GM21737 (cell line): Measurements from ENCODE around the gene NUMB.

ENCODE experiments used
- ATAC-seq: cut with Tn5 transposase; IDR thresholded peaks from one replicate; pipeline ENCODE4 v1.9.1; 2021; ENCODE audit warnings: mild to moderate bottlenecking, moderate library complexity; ENCODE audit not compliant: unreplicated experiment

NUMB gene

DNA sequence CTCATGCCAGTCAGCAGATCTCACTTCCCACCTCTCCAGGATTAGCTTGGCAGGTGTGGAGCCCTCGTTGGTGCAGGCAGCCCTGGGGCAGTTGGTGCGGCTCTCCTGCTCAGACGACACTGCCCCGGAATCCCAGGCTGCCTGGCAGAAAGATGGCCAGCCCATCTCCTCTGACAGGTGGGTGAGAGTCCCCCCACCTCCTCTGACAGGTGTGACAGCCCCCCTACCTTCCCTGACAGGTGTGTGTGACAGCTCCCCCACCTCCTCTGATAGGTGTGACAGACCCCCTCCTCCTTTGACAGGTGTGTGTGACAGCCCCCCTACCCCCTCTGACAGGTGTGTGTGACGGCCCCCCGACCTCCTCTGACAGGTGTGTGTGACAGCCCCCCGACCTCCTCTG is 194.7 kb downstream of the NUMB start:
- ATAC-seq, result no peak

DNA sequence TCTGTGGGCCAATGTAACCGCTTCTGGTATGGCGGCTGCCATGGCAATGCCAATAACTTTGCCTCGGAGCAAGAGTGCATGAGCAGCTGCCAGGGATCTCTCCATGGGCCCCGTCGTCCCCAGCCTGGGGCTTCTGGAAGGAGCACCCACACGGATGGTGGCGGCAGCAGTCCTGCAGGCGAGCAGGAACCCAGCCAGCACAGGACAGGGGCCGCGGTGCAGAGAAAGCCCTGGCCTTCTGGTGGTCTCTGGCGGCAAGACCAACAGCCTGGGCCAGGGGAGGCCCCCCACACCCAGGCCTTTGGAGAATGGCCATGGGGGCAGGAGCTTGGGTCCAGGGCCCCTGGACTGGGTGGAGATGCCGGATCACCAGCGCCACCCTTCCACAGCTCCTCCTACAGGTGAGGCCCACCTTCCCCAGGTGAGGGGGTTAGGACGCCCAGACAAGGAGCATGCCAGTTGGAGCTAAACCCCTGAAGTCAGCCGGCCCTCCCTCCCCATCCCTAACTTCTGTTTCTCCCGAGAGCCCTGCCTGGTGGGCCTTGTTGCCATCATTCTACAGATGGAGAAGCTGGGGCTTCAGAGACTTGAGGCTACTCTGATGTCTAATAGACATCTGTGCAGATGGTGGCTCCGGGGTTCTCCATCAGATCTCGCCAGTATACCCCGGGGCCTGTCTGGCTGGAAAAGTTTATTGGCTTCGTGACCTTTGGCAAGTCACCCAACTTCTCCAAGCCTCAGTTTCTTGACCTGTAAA is 195.7 kb downstream of the NUMB start:
- ATAC-seq, result no peak

DNA sequence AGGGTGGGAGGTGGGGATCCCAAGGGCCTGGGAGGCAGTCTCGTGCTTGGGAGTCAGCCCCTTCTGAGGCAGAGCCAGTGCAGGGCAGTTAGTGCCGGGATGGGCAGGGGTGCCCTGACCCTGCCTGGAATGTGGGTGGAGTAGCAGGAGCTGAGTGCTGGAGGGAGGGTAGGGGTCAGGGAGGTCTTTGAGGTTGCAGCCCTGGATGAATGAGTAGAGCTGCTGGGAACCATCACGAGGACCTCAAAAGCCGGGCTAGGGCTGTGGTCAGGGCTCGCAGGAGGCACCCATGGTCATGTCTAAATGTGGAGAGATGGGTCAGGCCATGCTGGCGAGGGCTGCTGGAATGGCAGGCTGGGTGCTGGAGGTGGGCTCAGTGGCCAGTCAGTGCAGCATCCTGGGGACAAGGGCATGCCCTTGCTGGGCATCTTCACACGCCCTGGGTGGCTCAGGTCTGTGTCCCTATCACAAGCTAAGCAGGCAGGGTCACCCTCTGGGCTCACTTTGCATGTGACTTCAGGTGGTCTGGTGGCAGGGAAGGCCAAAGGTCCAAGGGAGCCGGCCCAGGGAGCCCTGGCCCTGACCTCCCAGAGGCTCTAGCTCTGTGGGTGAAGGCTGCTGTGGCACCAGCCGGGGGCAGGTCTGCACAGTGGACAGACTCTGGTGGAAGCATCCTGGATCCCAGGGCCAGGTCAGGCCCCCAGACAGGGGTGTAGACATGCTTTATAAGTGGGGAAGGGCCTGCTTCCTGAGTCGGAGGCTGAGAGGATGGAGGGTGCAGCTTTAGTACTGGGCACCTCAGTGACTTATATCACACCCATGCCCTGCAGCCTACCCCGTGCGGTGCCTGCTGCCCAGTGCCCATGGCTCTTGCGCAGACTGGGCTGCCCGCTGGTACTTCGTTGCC is 196.6 kb downstream of the NUMB start:
- no peak for ATAC-seq

DNA sequence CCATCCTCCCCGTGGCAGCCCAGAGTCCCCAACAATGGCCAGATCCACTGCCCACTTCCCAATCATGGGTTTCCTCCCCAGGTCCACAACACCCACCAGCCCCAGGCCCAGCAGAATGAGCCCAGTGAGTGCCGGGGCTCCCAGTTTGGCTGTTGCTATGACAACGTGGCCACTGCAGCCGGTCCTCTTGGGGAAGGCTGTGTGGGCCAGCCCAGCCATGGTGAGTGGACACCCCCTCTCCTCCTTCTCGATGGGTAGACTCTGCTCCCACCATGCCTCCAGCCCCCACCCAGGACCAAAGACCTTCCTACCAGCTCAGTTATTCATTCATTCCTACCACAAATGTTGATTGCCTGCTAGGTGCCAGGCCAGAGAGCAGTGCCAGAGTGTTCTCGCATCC is 197.3 kb downstream of the NUMB start:
- no peak for ATAC-seq

DNA sequence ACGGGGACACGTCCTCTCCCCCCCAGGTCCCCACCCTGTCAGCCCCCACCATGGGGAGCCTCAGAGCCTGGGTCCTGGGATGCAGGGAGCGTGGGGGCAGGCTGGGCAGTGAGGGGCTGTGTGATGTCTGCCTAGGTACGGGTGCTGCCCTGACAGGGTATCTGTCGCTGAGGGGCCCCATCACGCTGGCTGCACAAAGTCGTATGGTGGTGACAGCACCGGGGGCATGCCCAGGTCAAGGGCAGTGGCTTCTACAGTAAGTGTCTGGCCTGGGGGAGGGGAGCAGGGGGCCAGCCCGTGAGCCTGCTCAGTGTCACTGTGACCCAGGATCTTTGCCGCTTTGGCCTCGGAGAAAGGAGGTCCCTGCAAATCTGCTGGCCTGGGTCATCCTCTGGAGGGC is 197.8 kb downstream of the NUMB start:
- no peak for ATAC-seq

DNA sequence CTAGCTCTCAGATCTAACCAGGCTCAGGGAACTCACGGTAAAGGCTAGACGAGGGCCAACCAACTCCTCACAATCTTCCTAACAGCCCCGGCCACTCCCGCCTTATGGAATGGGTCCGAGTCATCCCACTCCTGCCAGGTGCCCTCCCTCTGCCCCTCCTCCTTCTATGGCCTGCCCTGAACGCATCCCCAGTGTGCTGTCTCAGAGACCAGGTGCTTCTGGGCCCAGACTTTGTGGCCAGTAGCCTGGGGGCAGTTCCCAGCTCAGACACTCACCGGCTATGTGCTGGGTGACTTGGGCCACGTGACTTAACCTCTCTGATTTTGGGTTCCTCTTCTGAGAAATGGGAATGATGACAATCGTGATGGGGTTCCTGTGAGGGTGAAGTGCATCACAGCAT is 198.5 kb downstream of the NUMB start:
- ATAC-seq, result no peak

DNA sequence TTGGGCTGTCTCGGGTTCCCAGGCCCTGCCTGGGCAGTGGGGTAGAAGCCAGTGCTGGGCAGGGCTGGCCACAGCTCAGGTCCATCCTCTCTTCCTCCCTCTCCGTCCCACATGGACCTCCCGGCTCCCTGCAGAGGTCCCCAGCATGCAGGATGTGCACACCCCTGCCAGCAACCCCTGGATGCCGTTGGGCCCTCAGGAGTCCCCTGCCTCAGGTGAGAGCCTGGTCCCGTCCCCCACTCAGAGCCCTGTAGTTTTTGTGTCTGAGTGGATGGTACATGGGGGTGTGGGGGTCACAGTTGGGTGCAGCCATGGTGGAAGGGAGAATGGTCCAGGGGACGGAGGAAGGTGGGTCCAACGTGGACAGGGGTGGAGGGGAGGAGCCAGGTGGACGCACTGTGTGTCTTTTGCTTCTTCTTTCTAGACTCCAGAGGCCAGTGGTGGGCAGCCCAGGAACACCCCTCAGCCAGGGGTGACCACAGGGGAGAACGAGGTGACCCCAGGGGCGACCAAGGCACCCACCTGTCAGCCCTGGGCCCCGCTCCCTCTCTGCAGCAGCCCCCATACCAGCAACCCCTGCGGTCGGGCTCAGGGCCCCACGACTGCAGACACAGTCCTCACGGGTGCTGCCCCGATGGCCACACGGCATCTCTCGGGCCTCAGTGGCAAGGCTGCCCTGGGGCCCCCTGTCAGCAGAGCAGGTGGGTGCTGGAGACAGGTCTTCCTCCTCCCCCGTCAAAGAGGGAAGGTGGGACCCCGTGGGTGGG is 199.3 kb downstream of the NUMB start:
- ATAC-seq, result no peak

DNA sequence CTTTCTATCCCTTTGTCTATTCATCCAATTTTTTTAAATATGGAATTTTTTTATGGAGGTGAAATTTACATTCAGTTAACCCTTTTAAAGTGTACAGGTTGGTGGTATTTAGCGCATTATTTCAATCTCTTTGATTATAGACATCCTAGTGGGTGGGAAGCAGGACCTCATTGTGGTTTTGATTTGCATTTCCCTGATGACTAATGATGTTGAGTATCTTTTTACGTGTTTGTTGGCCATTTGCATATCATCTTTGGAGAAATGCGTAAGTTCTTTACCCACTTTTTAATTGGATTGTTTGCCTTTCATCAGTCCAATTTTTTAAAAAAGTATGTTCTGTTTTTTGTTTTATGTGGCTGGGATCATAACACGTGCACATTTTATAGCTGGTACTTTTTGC is 200.3 kb downstream of the NUMB start:
- no peak for ATAC-seq

DNA sequence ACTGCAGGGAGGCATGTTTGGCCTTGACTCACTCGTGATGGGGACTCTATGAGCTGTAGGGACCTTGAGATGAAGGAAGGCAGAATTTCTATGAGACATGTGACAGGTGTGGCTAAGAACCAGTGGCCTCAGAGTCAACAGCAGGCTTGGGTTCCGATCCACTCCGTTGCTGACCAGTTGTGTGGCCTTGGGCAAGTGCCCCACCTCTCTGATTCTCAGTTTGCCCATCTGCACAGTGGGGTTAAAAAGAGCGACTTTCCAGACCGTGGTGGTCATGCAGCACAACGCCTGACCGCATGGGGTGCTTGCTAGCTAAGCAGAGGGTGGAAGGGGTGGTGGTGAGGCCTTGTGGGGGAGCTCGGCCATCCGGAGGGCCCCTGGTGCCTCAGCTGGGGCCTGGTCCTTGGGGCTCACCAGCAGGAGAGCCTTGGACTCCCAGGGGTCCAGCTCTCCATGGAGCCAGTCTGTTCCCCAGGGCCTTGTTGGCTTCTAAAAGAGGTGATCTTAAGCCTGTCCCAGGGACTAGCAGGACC is 202.6 kb downstream of the NUMB start:
- ATAC-seq, result no peak

DNA sequence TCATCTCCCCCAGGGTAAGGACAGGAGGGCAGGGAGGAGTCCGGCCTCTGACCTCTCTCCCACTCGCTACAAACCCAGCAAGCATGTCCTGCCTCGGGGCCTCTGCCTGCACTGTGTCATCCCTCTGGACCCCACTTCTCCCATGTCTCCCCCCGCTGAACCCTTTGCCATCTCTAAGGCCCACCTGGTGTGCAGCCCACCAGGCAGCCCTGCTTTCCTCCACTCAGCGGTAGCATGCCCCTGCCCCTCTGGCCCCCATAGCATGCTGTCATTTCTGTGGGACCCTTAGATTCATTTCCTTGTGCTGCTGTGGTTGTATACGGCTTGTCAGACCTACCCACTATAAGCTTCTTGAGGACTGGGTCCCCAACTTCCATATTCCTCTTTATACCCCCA is 203.3 kb downstream of the NUMB start:
- ATAC-seq, result no peak

DNA sequence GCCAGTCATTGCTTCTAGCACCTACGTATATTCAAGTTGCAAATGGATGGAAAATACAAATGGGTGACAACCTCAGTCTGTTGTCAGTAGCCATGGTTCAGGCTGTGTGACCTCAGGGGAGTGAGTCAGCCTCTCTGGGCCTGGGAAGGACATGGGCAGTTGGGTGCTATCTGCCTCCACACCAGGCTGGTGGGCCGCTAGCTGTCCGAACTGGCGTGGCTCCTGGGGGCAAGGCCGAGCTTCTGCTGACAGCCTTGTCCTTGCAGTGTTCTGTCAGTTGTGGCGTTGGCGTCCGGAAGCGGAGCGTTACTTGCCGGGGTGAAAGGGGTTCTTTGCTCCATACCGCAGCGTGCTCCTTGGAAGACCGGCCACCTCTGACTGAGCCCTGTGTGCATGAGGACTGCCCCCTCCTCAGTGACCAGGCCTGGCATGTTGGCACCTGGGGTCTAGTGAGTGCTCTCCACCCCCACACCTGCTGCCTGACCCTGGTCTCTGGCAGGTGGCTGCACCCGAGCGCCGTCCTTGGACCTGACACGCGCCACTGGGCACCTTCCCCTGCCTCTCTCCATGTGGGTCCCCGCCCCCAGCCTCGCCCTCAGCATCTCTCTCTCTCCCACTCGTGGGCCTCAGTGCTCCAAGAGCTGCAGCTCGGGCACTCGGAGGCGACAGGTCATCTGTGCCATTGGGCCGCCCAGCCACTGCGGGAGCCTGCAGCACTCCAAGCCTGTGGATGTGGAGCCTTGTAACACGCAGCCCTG is 203.9 kb downstream of the NUMB start:
- no peak for ATAC-seq

DNA sequence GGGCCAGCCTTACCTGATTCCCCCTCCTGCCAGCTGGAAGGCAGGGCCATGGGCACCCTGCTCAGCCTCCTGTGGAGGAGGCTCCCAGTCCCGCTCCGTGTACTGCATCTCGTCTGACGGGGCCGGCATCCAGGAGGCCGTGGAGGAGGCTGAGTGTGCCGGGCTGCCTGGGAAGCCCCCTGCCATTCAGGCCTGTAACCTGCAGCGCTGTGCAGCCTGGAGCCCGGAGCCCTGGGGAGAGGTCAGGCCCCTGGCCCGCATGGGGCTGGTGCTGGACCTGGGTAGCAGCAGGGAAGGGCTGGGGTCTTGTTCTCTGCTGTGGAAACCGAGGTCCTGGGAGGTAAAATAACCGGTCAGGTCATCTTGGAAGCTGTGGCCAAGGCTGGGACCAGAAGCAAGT is 204.6 kb downstream of the NUMB start:
- ATAC-seq, result no peak

DNA sequence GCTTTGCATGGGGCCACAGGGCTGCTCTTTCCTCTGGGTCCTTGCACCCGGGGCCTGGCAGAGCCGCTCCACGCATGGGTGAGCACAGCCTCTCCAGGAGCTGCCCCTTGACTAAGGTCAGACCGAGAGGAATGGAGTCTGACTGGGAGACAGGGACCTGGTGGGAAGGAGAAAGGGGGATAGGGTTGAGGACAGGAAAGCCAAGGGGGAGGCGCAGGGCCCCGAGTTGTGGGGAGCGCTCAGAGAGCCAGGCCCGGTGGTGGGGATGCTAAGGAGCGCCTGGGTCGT is 205.1 kb downstream of the NUMB start:
- no peak for ATAC-seq

DNA sequence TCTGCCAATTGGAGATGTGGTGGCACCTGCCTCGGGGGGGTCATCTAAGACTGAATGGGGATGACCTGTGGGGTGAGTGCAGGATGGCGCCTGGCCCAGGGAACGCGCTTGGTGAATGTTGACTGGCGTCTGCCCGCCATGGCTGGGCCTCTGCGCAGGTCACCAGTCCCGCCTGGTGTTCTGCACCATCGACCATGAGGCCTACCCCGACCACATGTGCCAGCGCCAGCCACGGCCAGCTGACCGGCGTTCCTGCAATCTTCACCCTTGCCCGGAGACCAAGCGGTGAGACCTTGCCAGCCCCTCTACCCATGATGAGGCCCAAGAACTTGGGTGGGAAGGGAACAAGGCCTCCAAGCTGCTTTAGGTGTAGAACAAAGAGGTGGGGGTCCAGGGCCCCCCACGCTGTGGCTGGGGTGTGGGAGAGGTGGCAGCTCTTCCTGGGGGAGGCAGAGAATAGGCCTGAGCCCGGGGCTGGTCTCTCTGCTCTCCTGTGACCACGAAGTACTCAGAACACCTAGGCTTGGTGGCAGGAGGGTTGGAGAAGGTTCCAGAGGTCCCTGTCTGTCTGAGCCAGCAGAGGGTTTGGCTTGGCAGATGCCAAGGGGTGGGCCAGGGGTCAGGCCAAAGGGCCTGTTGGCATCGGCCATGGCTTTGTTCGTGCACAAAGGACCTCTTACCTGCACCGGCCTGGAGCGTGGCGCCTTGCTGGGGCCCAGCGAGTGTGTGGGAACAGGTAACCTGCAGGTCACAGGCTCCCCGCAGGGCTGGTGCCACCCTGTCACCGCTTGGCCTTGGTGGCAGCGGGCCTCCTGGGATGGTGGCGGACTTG is 205.6 kb downstream of the NUMB start:
- ATAC-seq, result no peak

DNA sequence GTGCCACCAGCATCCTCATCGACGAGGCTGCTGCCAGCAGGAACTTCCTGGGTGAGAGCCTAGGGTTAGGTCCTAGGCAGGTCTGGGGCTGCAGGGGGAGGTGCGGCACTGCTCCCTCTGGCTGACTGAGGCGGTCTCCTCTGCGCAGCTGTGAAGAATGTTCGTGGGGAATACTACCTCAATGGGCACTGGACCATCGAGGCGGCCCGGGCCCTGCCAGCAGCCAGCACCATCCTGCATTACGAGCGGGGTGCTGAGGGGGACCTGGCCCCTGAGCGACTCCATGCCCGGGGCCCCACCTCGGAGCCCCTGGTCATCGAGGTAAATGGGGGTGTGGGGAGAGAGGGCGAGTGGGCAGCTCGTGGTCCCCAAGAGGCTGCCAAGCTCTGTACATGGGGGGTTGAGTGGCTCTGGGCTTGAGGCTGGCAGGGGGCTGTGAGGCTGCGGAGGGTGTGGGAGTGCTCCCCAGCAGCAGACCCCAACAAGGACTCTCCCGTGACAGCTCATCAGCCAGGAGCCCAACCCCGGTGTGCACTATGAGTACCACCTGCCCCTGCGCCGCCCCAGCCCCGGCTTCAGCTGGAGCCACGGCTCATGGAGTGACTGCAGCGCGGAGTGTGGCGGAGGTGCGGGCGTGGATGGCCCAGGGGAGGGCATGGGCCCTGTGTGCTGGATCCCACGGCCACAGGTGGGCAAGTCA is 206.7 kb downstream of the NUMB start:
- no peak for ATAC-seq

DNA sequence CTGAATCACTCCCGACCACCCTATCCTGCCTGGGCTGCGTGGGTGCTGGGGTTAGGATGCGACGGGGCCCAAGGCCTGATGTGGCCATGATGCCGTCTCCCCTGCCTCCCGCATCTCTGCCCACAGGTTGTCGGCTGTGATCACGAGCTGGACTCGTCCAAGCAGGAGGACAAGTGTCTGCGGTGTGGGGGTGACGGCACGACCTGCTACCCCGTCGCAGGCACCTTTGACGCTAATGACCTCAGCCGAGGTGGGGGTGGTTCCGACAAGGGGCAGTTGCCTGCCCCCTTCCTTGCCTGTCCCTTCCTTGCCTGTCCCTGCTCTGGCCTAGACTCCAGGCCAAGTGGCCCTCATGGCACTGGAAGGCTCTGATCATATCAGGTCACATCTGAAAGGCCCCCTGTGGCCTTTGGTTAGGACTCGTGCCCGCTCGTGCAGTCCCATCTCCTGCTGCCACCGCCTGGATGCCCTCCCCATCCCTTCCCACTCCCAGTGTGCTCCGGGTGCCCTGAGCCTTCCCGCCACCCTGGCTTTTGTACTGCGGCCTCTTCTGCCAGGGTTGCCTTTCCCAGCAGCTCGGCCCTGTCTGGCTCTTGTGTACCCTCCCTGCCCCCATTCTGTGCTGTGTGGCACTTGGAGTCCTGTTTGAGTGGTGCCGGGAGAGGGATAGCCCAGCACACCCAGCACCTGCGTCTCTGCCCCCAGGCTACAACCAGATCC is 207.4 kb downstream of the NUMB start:
- no peak for ATAC-seq

DNA sequence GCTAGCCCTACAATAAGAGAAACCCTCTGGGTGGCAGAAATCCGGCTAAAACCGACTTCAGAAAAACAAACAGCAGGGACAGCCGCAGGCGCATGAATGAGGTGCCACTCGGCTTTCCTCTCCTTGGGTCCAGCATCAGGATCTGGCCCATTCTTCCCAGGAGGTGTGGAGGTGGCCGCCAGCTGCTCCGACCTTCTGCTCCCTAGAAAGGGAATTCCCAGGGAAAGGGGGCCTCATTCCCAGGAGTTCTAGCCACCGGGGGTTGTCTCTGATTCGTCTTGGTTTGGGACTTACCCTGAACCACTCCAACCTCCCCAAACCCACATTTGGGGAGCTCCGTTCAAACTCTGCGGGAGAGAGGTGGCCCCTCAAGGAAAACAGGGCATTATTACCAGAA is 208.0 kb downstream of the NUMB start:
- no peak for ATAC-seq

DNA sequence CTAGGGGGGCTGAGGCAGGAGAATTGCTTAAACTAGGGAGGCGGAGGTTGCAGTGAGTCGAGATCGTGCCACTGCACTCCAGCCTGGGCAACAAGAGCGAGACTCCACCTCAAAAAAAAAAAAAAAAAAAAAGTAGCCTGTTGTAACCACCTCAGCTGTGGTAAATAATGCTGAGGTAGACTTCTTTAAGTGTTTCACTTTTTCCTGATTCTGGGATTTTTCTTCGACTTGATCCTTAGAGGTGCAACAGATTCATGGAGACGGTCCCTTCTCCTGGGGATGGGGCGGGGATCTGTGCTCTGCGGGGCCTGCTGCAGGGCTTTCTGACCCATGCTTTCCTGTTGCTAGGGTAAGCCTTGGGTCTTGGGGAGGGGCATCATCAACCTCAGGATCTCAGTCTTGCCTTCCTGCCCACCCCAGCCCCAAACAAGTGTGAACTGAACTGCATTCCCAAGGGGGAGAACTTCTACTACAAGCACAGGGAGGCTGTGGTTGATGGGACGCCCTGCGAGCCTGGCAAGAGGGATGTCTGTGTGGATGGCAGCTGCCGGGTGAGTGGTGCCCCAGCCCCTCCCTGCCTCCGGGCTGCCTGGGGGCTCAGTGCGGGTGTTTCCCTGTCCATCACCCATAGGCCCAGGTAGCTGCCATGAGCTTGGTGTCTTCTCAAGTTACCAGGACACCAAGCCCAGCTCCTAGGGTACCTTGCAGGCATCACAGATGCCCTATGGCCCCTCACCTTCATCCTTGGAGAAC is 208.6 kb downstream of the NUMB start:
- no peak for ATAC-seq
